ENCODE measurements around the gene ARHGAP25.

DNA sequence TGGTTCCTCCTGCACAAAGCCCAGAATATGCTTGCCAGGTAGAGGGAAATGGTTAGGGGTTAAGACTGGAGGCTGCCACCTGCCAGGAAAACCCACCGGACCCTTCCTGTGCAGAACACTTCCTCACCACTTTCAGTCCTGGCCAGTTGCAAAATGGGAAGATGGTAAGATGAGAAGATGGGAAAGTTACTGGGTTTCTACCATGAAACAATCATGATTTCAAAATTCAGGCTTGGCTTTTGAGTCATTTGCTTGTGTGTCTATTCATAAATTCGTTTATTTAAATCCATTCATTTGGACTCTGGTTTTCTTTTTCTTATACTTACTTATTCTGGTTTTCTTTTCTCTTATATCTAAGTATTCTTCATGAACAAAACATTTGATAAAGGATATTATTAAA, 129.4 kb downstream of the ARHGAP25 start:
- TF ChIP-seq, protein P1, sequence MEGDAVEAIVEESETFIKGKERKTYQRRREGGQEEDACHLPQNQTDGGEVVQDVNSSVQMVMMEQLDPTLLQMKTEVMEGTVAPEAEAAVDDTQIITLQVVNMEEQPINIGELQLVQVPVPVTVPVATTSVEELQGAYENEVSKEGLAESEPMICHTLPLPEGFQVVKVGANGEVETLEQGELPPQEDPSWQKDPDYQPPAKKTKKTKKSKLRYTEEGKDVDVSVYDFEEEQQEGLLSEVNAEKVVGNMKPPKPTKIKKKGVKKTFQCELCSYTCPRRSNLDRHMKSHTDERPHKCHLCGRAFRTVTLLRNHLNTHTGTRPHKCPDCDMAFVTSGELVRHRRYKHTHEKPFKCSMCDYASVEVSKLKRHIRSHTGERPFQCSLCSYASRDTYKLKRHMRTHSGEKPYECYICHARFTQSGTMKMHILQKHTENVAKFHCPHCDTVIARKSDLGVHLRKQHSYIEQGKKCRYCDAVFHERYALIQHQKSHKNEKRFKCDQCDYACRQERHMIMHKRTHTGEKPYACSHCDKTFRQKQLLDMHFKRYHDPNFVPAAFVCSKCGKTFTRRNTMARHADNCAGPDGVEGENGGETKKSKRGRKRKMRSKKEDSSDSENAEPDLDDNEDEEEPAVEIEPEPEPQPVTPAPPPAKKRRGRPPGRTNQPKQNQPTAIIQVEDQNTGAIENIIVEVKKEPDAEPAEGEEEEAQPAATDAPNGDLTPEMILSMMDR (conservative IDR thresholded peaks at IDR 0.05): no peak
- TF ChIP-seq EZH2 (IDR thresholded peaks at IDR 0.05; ENCODE audit: low read depth): no peak

Measured in PC-9 (cell line).